ENCODE measurements around the gene PALB2.
A peak's percentile ranks its signal among the peaks of the same experiment; 100 is the strongest.

- TF ChIP-seq MAFK (IDR thresholded peaks at IDR 0.05; ENCODE audit: low read depth, low read length), result no peak
- peak in 1 of 2 experiments; percentile 72; a peak in 1 of 3 replicates for TF ChIP-seq EP300 (IDR thresholded peaks at IDR 0.05; ENCODE audit: borderline replicate concordance in 1 of 2, low read depth in 2 of 2, low read length in 2 of 2)
- TF ChIP-seq SIN3A (conservative IDR thresholded peaks at IDR 0.05 in 1 of 2, IDR thresholded peaks at IDR 0.05 in 1 of 2; ENCODE audit: low read depth in 1 of 2, low read length in 2 of 2), result peak in 1 of 2 experiments; percentile 74; a peak in 1 of 4 replicates
- TF ChIP-seq KDM5A (IDR thresholded peaks at IDR 0.05; ENCODE audit: low read length), result peak; percentile 82
- no peak for TF ChIP-seq GABPA (IDR thresholded peaks at IDR 0.05; ENCODE audit: borderline replicate concordance, insufficient read depth, low read length)
- TF ChIP-seq, protein P1, sequence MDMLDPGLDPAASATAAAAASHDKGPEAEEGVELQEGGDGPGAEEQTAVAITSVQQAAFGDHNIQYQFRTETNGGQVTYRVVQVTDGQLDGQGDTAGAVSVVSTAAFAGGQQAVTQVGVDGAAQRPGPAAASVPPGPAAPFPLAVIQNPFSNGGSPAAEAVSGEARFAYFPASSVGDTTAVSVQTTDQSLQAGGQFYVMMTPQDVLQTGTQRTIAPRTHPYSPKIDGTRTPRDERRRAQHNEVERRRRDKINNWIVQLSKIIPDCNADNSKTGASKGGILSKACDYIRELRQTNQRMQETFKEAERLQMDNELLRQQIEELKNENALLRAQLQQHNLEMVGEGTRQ (IDR thresholded peaks at IDR 0.05; ENCODE audit: low read length), result no peak
- peak in 1 of 2 experiments; percentile 72; a peak in 1 of 3 replicates for TF ChIP-seq POLR2A (IDR thresholded peaks at IDR 0.05; ENCODE audit: control extremely low read depth in 1 of 2, low read depth in 2 of 2, low read length in 2 of 2)
- peak; percentile 87 to 98 (median 92) for TF ChIP-seq CTCF (IDR thresholded peaks at IDR 0.05; ENCODE audit: control extremely low read depth in 1 of 3, insufficient read depth in 1 of 3, low read depth in 1 of 3, low read length in 3 of 3)
- no peak for TF ChIP-seq TEAD4 (IDR thresholded peaks at IDR 0.05; ENCODE audit: low read depth, low read length)
- TF ChIP-seq SRF (IDR thresholded peaks at IDR 0.05; ENCODE audit: low read depth, low read length), result no peak
- TF ChIP-seq CTBP2 (IDR thresholded peaks at IDR 0.05; ENCODE audit: borderline replicate concordance, insufficient read depth, insufficient read length, low read length), result no peak
- TF ChIP-seq POLR2AphosphoS5 (IDR thresholded peaks at IDR 0.05; ENCODE audit: low read depth, low read length), result peak; percentile 63
Measured at GRCh38 chr16:23595951-23596720, 45.0 kb downstream of the PALB2 start, which contains the start of gene NDUFAB1.

Measured in H1 (cell line).